HepG2 (cell line): ENCODE data around the gene RBM25. TPM values are rescaled to one million over a fixed set of nuclear protein-coding genes. Genes with fewer than 3 reads are reported as not detected.

Experiments
- EED ChIP-seq: sonication (generic); formaldehyde crosslinking; IDR thresholded peaks from 2 replicates; pipeline ENCODE4 v1.5.0; 2020; ENCODE audit warnings: mild to moderate bottlenecking, missing genetic modification reagents
- HMG20A ChIP-seq: IDR thresholded peaks from 2 replicates; pipeline ENCODE4 v1.6.1; 2016; ENCODE audit warnings: borderline replicate concordance
- IKZF1 ChIP-seq: fragments of 450-650 bp; IDR thresholded peaks from 2 replicates; pipeline ENCODE4 v1.7.1; 2016
- KDM6A ChIP-seq: IDR thresholded peaks from 2 replicates; pipeline ENCODE4 v1.6.1; 2016; ENCODE audit warnings: low read depth
- MED13 ChIP-seq: sonication (generic); formaldehyde crosslinking; IDR thresholded peaks from 2 replicates; pipeline ENCODE4 v1.5.0; 2020; ENCODE audit warnings: missing genetic modification reagents
- NR2F2 ChIP-seq: IDR thresholded peaks from 2 replicates; pipeline ENCODE4 v1.6.1; 2012; ENCODE audit warnings: low read depth, inconsistent platforms, borderline replicate concordance
- RXRA ChIP-seq: sonication (generic); formaldehyde crosslinking; IDR thresholded peaks from 2 replicates; pipeline ENCODE4 v1.5.1; 2020; ENCODE audit warnings: missing genetic modification reagents
- SALL1 ChIP-seq: sonication (generic); formaldehyde crosslinking; IDR thresholded peaks from 2 replicates; pipeline ENCODE4 v1.8.0; 2022; ENCODE audit warnings: mild to moderate bottlenecking, missing genetic modification reagents
- SRSF1 ChIP-seq: fragments of 200-400 bp; formaldehyde crosslinking; optimal IDR thresholded peaks from 2 replicates; pipeline ENCODE3; 2017; ENCODE audit warnings: mild to moderate bottlenecking, low read depth, low read length, moderate library complexity
- TBP ChIP-seq: sonication (generic); formaldehyde crosslinking; IDR thresholded peaks from 2 replicates; pipeline ENCODE4 v1.5.0; 2020; ENCODE audit warnings: missing genetic modification reagents
- ZFP36 ChIP-seq: fragments of 150-350 bp; IDR thresholded peaks from 2 replicates; pipeline ENCODE4 v1.6.1; 2018; ENCODE audit warnings: borderline replicate concordance, low read length, low read depth; ENCODE audit not compliant: partially characterized antibody
- ZNF253 ChIP-seq: sonication (generic); formaldehyde crosslinking; IDR thresholded peaks from 2 replicates; pipeline ENCODE4 v1.8.0; 2022; ENCODE audit warnings: mild to moderate bottlenecking, missing genetic modification reagents, borderline replicate concordance
- polyA plus RNA-seq, 8 experiments: library from polyadenylated mRNA; depleted of rRNA in 3 of 8; stranded (reverse) in 7 of 8; unstranded in 1 of 8; fragments of >200 nt; fragmentation: Illumina TruSeq in 4 of 8; extraction: Trizol in 4 of 8; gene quantifications; 2 replicates each; pipeline versions ENCODE4 v1.2.1 to v1.2.3, GENCODE V29; 2011 to 2016; ENCODE audit warnings: low read depth in 4 of 8, missing spikeins in 1 of 8, mixed read lengths in 1 of 8; ENCODE audit not compliant: insufficient read depth in 1 of 8
- total RNA-seq, 5 experiments: library from RNA; depleted of rRNA; stranded (reverse); fragments of >200 nt; fragmentation: Illumina TruSeq; extraction: Trizol; gene quantifications; 2 replicates each; pipeline ENCODE4 v1.2.3, GENCODE V29; 2016; ENCODE audit warnings: low read depth in 1 of 5
- TF ChIP-seq, protein P1 (sequence below): sonication (generic); formaldehyde crosslinking; IDR thresholded peaks from 2 replicates; pipeline ENCODE4 v1.5.0; 2020; ENCODE audit warnings: missing genetic modification reagents
- TF ChIP-seq, protein P2 (sequence below): sonication (generic); formaldehyde crosslinking; IDR thresholded peaks from one replicate; pipeline ENCODE4 v1.5.1; 2020; ENCODE audit warnings: mild to moderate bottlenecking, missing genetic modification reagents; ENCODE audit errors: not compliant biosample characterization
- TF ChIP-seq, protein P3 (sequence below): sonication (generic); formaldehyde crosslinking; conservative IDR thresholded peaks from 2 replicates; pipeline ENCODE4 v1.4.0; 2020; ENCODE audit warnings: missing genetic modification reagents

Gene RBM25
- total and polyA plus RNA-seq, 2 of the 13 experiments (the other 11 are each of a cell fraction or from before 2014, with no cell fraction given) = 34.1 to 65.9 TPM

DNA sequence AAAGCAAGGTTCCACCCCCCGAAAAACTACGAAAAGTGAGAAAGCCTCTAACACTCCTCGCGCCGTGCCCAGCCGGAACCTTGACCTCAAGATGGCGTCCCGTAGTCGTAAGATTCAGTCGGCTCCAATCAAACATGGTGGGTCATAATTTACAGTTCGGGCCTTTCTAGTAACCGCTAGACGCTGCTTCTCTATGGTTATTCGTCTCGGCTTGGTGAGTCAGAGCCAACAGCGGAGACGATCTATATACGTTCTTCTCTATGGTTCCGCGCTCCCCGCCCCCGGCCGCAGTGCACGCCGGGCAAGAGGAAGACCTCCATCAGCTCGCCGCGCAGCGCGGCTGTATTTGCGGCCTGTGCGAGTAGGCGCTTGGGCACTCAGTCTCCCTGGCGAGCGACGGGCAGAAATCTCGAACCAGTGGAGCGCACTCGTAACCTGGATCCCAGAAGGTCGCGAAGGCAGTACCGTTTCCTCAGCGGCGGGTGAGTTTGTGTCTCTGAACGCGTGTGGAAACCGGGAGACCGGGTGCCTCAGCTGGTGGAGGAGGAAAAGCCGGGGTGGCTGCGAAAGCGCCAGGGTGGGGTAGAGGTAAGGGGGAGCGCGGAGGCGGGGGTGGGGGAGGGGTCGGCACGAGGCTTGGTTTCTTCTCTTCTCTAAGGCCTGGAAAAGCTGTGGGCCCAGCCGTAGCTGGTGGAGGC, at the start of gene RBM25 (continued):
- TF ChIP-seq, protein P1, sequence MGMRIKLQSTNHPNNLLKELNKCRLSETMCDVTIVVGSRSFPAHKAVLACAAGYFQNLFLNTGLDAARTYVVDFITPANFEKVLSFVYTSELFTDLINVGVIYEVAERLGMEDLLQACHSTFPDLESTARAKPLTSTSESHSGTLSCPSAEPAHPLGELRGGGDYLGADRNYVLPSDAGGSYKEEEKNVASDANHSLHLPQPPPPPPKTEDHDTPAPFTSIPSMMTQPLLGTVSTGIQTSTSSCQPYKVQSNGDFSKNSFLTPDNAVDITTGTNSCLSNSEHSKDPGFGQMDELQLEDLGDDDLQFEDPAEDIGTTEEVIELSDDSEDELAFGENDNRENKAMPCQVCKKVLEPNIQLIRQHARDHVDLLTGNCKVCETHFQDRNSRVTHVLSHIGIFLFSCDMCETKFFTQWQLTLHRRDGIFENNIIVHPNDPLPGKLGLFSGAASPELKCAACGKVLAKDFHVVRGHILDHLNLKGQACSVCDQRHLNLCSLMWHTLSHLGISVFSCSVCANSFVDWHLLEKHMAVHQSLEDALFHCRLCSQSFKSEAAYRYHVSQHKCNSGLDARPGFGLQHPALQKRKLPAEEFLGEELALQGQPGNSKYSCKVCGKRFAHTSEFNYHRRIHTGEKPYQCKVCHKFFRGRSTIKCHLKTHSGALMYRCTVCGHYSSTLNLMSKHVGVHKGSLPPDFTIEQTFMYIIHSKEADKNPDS (CRISPR knock-in tag) = no peak
- TF ChIP-seq SRSF1 (no peak), ZFP36 (no peak), IKZF1 (no peak), RXRA (peak; percentile 78), EED (CRISPR knock-in tag) (peak; percentile 91), TBP (CRISPR knock-in tag) (no peak), HMG20A (CRISPR knock-in tag) (no peak; the same call in 1 of the 2 replicates), NR2F2 (peak; percentile 21; the same call in 1 of the 2 replicates), KDM6A (CRISPR knock-in tag) (no peak), SALL1 (CRISPR knock-in tag) (peak; percentile 93), MED13 (CRISPR knock-in tag) (peak; percentile 67; the same call in 1 of the 2 replicates), ZNF253 (no peak; the same call in 1 of the 2 replicates)
- TF ChIP-seq, protein P2, sequence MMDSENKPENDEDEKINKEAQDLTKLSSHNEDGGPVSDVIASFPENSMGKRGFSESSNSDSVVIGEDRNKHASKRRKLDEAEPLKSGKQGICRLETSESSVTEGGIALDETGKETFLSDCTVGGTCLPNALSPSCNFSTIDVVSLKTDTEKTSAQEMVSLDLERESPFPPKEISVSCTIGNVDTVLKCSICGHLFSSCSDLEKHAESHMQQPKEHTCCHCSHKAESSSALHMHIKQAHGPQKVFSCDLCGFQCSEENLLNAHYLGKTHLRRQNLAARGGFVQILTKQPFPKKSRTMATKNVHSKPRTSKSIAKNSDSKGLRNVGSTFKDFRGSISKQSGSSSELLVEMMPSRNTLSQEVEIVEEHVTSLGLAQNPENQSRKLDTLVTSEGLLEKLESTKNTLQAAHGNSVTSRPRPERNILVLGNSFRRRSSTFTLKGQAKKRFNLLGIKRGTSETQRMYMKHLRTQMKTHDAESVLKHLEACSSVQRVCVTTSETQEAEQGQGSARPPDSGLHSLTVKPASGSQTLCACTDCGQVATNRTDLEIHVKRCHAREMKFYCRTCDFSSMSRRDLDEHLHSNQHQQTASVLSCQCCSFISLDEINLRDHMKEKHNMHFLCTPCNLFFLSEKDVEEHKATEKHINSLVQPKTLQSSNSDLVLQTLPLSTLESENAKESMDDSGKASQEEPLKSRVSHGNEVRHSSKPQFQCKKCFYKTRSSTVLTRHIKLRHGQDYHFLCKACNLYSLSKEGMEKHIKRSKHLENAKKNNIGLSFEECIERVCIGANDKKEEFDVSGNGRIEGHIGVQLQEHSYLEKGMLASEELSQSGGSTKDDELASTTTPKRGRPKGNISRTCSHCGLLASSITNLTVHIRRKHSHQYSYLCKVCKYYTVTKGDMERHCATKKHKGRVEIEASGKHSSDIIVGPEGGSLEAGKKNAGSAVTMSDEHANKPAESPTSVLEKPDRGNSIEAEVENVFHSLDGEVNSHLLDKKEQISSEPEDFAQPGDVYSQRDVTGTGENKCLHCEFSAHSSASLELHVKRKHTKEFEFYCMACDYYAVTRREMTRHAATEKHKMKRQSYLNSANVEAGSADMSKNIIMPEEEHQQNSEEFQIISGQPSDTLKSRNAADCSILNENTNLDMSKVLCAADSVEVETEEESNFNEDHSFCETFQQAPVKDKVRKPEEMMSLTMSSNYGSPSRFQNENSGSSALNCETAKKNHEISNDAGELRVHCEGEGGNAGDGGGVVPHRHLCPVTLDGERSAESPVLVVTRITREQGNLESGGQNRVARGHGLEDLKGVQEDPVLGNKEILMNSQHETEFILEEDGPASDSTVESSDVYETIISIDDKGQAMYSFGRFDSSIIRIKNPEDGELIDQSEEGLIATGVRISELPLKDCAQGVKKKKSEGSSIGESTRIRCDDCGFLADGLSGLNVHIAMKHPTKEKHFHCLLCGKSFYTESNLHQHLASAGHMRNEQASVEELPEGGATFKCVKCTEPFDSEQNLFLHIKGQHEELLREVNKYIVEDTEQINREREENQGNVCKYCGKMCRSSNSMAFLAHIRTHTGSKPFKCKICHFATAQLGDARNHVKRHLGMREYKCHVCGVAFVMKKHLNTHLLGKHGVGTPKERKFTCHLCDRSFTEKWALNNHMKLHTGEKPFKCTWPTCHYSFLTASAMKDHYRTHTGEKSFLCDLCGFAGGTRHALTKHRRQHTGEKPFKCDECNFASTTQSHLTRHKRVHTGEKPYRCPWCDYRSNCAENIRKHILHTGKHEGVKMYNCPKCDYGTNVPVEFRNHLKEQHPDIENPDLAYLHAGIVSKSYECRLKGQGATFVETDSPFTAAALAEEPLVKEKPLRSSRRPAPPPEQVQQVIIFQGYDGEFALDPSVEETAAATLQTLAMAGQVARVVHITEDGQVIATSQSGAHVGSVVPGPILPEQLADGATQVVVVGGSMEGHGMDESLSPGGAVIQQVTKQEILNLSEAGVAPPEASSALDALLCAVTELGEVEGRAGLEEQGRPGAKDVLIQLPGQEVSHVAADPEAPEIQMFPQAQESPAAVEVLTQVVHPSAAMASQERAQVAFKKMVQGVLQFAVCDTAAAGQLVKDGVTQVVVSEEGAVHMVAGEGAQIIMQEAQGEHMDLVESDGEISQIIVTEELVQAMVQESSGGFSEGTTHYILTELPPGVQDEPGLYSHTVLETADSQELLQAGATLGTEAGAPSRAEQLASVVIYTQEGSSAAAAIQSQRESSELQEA (CRISPR knock-in tag) = no peak
- TF ChIP-seq, protein P3, sequence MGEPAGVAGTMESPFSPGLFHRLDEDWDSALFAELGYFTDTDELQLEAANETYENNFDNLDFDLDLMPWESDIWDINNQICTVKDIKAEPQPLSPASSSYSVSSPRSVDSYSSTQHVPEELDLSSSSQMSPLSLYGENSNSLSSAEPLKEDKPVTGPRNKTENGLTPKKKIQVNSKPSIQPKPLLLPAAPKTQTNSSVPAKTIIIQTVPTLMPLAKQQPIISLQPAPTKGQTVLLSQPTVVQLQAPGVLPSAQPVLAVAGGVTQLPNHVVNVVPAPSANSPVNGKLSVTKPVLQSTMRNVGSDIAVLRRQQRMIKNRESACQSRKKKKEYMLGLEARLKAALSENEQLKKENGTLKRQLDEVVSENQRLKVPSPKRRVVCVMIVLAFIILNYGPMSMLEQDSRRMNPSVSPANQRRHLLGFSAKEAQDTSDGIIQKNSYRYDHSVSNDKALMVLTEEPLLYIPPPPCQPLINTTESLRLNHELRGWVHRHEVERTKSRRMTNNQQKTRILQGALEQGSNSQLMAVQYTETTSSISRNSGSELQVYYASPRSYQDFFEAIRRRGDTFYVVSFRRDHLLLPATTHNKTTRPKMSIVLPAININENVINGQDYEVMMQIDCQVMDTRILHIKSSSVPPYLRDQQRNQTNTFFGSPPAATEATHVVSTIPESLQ = no peak
